ENCODE measurements around the gene PAH.

The PAH gene

DNA sequence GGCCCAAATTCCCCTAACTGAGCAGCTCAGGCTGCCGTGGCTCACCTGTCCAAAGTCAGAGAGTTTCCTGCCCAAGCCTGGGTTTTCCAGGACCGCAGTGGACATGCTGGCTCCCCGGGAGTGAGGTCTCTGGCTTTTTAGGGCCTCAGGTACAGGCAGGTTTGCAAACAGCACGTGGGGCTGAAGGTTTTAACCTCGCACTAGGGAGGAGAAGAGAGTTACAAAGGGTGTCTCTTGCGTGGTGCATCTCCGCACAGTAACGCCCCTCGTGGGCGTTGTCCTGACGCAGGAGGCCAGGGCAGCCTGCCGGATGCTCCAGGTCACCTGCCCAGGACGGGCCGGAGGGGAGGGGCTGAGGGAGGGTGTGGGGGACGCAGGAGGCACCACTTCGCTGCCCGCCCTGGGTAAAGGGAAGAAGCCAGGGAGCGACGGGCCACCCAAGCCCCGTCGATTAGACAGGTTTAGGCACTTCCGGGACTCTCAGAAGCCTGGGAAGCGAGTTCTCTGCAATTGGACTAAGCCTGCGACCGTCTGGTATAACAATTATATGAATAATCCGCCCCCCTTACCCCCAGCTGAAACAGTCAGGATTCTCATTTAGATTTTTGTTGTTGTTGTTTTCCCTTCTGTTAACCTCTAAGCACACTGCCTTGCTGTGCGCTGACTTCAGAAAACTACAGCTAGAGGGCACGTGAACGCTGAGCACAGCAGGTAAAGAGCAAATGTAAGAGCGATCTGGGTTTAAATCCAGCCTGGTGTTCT, at the start of gene PAH:
Gene PAH, minus strand, starts transcription at position 219 of the 762 bp plus-strand sequence. Its CDS starts 114 bp downstream, at position 105.
- peak in 1 of 3 experiments; percentile 6 for DNase-seq (ENCODE audit: low read depth in 2 of 3, low spot score in 2 of 3)

DNA sequence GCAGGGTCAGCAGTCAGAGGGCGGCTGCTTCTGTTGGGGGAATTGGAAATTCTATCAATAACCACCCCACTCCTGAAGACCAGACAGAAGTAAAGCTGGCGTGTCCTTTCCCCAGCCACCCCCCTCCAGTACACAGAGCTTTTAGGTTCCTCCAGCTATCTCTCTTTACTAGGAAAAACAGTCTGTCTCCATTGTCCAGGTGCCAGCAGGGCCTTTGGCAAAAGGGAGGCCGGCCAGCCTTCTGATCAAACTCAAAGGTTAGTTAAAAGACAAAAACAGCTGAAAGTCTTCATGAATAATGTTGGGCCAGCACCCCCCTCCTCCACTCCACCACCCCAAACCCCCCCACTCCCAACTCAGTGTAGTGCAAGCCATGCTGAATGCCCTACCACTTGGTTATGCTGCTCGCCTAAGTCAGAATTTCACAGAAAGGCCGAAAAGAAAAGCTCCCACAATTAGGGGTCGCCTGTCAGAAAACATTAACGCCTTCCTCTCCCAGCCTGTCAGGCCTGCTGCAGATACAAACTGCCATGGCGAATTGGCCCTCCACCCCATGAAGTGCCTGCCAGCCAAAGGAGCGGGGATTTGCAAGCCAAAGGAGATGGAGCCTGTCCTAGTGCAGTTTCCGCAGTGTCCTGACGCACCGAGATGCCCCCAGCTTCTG, 49.3 kb upstream of the PAH start:
- DNase-seq (ENCODE audit: low read depth in 2 of 3, low spot score in 2 of 3): no peak

DNA sequence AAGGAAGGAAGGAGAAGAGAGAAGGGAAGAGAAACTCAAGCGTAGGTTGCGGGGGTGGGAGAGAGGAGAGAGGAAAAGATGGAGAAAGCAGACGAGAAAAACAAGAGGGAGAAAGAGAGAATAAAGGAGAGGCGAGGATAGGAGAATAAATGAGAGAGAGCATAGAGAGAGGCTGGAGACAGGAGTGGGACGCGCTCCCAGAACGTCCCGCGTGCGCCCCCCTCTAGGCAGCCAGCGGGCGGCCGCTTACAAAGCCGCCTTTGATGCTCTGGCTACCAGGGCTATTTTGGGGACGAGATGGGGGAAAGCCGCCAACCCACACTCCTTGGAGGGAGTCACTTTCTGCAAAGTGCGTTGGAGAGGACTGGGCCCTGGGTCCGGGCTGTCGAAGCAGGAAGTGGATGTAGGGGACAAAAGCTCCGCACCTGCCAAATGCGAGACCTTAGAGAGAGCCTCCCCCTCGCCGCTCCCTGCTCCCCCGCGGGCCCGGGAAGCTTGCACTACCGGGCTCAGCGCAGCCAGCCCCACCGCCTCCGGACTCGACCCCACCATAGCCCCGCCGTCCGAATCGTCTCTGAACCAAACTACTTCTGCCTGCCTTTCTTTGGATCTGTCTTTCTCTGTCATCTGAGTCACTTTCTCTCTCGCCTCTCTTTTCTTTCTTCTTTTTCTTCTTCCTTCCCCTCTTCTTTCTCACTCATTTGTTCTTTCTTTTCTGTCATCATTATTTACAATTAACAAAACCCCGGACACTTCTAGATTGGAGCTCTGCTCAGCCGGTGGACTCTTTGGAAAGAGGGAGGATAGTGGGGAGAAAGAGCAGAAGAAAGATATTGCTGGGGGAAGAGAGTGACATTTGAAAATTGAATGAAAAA, 48.5 kb upstream of the PAH start:
- DNase-seq (ENCODE audit: low read depth in 2 of 3, low spot score in 2 of 3): no peak

DNA sequence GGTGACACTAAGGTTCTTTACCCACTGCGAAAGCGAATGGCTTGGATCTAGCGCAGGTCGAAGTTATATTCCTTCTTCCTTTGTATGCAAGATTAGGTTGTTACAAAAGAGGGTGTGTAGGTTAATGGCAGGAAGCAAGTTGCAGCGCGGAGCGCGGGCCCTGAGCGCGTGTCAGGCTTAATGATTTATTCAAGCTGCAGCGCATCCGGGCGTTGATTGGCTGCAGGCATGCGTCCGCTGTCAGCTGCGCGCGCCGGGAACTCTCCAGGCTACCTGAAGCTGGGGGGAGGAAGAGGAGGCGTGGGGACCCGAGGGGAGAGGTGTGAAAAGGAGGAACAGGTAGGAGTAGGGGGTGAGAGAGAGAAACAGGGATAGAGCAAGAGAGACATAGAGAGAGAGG, 47.8 kb upstream of the PAH start:
- no peak for DNase-seq (ENCODE audit: low read depth in 2 of 3, low spot score in 2 of 3)

DNA sequence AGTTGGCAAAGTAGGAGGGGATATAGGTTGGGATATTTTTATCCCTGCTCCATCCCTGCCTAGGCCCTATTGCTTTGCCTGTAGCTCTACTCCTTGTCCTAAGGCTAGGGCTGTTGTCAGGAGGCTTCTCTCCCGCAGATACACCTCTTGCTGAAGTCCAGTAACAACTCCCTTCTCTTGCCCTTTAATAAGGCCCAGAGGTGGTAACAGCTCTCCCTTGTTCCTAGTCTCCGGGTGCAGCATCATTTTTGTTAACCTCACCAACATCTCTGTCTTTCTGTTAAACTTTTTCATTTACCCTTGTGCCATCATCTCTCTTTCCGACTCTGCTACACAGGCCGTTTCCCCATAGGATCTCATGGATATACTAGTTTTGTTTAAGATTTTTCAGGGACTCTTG, 46.8 kb upstream of the PAH start:
- no peak for DNase-seq (ENCODE audit: low read depth in 2 of 3, low spot score in 2 of 3)

DNA sequence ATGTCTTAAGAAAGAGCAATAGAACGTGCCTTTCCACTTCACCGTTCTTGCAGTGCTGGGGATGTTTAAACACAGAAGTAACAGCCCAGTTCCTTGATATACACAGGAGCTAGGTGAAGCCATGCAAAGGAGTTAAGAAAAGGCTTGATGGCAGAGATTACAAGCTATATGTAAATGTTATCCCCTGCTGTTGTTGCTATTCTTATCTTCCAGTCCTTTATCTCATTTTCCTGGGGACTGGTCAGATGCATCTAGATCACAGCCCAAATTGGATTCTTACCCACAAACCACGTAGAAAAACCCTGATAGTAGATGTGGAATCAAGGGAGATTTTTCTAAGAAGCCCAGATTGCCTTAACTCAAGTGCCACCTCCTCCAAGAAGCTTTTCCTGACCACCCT, 45.9 kb upstream of the PAH start:
- DNase-seq (ENCODE audit: low read depth in 2 of 3, low spot score in 2 of 3): no peak

DNA sequence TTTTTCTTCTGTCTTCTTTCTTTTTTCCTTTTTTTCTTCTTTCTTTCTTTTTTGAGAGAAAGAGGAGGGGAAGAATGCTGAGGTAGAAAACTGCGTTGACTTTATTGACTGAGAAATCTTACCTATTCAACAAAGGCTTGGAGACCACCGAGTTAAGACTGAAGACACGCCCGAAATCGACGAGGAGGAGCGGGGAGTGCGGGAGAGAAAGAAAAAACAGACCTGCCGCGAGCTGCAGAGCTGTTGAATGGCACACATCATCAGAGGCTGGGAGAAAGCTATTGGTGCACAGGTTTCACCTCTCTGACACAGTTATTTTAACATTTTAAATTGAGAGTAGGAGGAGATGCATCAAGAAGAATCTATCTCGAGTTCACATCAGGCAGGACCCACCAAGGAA, 45.5 kb upstream of the PAH start:
- DNase-seq (ENCODE audit: low read depth in 2 of 3, low spot score in 2 of 3): no peak

DNA sequence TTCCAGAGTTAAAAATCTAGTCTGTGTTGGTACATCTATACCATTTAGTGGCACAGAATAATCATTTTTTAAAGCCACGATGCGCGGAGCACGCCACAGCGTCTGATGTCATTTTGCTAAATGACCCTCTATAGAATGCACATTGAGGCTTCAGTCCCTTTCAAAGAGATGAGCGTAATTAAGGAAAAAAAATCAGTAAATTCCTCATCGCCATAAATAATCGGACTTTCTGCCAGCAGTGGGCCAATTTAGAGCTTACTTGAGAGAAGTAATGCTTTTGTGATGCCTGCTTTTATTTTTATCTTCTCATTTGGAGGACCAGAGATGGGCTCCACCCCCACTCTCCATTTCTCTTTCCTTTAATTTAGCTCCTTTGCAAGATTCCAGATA, 44.4 kb upstream of the PAH start:
- DNase-seq (ENCODE audit: low read depth in 2 of 3, low spot score in 2 of 3): no peak

DNA sequence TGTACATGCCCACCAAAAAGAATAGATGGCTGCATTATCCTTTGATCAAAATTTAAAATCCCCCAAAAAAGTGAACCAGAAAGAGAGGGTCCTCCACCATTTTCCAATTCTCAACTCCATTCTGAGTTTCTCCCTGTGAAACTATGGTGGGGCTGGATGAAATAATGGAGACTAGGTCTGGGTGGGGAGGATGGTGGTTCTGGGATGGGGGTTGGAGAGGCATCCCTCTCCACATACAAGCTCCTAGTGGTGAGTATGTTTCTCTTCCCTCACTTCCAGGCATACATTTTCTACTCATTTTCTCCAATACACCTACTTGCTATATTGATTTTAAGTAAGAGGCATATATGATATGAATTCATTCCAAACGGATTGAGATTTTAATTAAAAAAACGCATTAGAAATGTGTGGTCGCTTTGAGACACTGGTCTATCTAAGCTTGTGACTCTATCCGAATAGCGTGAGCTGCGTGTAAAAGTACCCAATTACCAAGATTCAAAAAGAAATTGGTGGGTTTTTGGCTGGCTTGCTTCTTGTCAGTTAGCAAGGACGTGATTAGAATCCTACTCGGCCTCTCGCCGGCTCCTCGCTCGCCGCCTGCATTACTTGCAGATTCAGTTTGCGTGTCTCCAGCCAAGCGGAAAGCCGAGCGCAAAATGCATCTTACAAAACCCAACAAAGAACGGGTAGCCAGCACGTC, 43.9 kb upstream of the PAH start:
- no peak for DNase-seq (ENCODE audit: low read depth in 2 of 3, low spot score in 2 of 3)

DNA sequence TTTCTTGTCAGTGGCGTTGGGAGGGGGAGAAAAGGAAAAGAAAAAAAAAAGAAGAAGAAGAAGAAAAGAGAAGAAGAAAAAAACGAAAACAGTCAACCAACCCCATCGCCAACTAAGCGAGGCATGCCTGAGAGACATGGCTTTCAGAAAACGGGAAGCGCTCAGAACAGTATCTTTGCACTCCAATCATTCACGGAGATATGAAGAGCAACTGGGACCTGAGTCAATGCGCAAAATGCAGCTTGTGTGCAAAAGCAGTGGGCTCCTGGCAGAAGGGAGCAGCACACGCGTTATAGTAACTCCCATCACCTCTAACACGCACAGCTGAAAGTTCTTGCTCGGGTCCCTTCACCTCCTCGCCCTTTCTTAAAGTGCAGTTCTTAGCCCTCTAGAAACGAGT, 42.3 kb upstream of the PAH start:
- DNase-seq (ENCODE audit: low read depth in 2 of 3, low spot score in 2 of 3): no peak

DNA sequence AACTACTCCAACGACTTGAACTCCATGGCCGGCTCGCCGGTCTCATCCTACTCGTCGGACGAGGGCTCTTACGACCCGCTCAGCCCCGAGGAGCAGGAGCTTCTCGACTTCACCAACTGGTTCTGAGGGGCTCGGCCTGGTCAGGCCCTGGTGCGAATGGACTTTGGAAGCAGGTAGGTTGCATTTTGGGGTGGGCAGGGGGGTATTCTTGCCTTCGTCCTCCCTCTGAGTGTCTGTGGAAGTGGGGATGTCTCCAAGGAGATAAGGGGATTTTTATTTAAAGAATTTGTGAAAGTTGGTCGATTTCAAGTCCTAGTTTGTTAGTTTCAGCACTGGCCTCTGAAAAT, 41.8 kb upstream of the PAH start:
- DNase-seq (ENCODE audit: low read depth in 2 of 3, low spot score in 2 of 3): no peak

DNA sequence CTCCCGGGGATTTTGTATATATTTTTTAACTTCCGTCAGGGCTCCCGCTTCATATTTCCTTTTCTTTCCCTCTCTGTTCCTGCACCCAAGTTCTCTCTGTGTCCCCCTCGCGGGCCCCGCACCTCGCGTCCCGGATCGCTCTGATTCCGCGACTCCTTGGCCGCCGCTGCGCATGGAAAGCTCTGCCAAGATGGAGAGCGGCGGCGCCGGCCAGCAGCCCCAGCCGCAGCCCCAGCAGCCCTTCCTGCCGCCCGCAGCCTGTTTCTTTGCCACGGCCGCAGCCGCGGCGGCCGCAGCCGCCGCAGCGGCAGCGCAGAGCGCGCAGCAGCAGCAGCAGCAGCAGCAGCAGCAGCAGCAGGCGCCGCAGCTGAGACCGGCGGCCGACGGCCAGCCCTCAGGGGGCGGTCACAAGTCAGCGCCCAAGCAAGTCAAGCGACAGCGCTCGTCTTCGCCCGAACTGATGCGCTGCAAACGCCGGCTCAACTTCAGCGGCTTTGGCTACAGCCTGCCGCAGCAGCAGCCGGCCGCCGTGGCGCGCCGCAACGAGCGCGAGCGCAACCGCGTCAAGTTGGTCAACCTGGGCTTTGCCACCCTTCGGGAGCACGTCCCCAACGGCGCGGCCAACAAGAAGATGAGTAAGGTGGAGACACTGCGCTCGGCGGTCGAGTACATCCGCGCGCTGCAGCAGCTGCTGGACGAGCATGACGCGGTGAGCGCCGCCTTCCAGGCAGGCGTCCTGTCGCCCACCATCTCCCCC, 41.2 kb upstream of the PAH start:
- no peak for DNase-seq (ENCODE audit: low read depth in 2 of 3, low spot score in 2 of 3)

DNA sequence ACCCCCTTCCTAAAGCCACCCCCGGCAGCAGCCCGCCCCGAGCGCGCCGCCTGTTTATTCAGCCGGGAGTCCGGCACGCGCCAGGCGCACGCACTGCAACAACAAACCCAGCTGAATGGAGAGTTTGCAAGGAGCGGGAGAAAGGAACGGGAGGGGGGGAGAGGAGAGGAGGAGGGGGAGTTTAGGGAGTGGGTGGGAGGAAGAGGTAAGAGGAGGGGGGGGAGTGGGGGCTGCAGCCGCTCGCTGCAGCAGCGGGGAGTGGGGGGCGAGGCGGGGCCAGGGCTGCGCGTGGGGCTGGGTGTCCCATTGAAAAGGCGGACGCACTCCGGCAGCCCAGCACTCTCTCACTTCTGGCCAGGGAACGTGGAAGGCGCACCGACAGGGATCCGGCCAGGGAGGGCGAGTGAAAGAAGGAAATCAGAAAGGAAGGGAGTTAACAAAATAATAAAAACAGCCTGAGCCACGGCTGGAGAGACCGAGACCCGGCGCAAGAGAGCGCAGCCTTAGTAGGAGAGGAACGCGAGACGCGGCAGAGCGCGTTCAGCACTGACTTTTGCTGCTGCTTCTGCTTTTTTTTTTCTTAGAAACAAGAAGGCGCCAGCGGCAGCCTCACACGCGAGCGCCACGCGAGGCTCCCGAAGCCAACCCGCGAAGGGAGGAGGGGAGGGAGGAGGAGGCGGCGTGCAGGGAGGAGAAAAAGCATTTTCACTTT, 40.5 kb upstream of the PAH start, which contains the start of gene ASCL1:
Gene ASCL1, plus strand, starts transcription at position 336 of the 712 bp plus-strand sequence. CDS start 571 bp downstream, outside the sequence.
- DNase-seq (ENCODE audit: low read depth in 2 of 3, low spot score in 2 of 3): no peak

DNA sequence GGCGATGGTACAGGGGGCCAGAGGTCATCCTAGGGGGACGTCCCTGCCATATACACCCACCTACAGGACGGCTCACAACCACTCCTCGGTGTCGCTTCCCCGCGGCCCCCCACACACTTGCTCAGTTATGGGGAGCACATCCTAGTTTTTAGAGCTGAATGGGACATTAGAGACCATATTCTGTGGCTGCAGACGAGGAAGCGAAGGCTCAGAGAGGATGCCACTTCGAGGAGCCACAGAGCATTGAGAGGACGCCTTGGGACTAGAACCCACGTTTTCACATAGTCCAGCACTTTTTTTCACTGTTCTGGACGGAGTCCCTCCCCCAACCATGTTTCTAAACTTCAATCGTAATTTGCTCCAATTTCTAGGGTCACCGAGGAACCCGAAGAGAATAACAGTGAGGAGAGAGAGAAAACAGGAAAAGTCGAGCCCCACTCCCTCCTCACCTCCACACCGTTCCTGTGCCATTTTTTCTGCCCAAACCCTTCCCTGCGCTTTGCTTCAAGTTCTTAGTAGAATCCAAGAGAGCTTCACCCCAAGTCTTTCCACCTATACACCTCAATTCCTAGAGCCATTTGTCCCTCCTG, 39.8 kb upstream of the PAH start:
- no peak for DNase-seq (ENCODE audit: low read depth in 2 of 3, low spot score in 2 of 3)

DNA sequence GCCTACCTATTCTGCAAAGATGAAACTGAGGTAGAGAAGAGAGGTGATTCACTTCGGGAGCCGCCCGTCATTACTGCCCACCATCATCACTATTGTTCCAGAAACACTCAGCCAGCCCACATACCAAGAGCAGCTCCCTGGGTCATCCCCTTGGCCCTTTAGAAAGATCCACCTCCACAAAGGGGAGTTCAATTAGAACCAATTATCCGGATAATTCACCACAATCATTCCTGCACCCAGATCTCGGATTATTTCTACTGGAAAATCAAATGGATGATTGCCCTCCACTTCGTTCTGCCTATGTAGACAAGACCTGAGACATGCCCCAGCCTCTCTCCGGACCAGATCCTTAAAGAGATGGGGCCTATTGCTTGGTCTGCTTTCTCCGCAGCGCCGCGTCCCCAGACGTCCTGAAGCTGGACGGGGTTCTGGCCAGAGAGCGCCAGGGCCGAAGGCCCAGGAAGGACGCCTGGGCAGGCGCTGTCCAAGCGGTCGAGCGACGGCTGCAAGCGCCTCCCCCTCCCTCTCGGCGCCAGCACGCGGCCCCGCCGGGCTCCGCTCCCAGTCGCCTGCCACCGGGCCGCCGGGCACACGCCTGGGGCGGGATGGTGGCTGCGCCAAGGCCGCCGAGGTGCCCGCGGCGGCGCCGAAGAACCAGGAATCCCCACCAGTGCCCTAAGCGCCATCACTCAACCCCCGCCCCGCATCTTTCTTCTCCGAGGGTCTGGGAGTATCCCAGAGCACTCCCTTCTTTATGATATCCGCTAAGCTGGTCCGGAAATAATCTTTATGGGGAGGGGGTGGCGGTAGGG, 39.1 kb upstream of the PAH start:
- no peak for DNase-seq (ENCODE audit: low read depth in 2 of 3, low spot score in 2 of 3)

DNA sequence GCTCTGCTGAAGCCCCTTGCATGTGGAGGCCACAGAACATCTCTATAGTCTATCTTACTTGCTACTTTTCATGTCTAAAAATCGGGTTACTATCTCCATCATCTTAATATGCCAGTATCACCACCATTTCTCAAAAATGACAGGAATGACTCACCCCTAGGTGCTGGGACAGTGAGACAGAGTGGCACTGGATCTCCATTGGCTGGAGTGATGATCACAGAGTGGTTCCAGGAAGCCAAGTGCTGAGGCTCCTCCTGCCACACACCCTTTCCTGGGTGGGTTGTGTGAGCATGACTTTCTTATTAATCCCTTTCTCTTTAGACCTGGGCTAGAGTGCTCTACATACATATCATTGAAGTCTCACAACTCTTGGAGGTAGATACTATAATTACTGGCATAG, 37.1 kb upstream of the PAH start:
- no peak for DNase-seq (ENCODE audit: low read depth in 2 of 3, low spot score in 2 of 3)

DNA sequence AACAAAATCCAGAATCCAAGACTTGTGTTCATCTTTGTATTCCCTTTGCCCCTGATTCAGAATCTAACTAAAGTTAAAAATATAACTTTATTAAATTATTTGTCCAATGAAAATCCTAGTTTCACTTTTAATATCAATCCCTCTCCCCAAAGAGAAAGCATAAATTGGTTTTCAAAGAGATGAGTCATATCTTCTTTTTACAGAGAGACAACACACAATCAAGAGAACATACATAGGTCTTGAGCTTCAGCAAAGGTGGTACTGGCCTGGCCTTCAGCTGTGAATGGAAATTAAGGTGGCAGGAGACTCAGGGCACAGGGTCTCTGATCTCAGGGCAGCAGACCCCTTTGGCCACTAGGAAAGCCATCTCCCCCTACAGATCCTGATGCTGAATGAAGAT, 36.2 kb upstream of the PAH start:
- DNase-seq (ENCODE audit: low read depth in 2 of 3, low spot score in 2 of 3): no peak

DNA sequence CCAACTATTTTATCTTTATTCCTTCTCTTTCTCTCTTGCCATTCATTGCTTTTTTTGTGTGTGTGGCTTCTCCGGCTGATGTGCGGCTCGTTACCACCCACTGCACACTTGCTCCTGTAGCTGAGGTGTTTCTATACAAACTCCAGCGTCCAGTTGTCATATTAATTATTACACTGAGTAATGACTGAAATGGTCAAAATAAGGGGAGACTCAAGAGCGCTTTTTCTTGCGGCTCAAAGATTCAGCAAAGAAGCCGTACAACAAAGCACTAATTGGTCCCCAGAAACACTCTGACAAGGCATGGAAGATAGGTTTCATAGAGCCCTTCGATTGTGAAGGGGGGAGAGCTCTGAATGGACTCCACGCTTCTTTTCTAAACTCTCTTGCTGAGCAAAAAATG, 34.8 kb upstream of the PAH start:
- no peak for DNase-seq (ENCODE audit: low read depth in 2 of 3, low spot score in 2 of 3)
